NCI-H82 treated with DMSO at 0.1 percent for 48 hours (cell line): ENCODE measurements around the gene TBL1Y.
"Not testable (repeated sequence)": the region's sequence is repeated elsewhere in the genome, so short reads cannot be mapped to it uniquely, and the experiment has no call there.

Experiments
- DNase-seq: peaks from one replicate; lab custom pipeline; 2025; ENCODE audit not compliant: unreplicated experiment; lab: John Stamatoyannopoulos, UW

The TBL1Y gene

GRCh38 chrY:6972271-6972887 is 61.9 kb downstream of the TBL1Y start:
- DNase-seq, result no peak

GRCh38 chrY:6974971-6975370 is 64.5 kb downstream of the TBL1Y start:
- DNase-seq, result no peak

- no peak for DNase-seq
Measured at GRCh38 chrY:6977783-6978182, 67.3 kb downstream of the TBL1Y start.

GRCh38 chrY:6983221-6983620 is 72.7 kb downstream of the TBL1Y start:
- DNase-seq, result no peak

- DNase-seq, result no peak
Measured at GRCh38 chrY:6987811-6988210, 77.3 kb downstream of the TBL1Y start.

GRCh38 chrY:6989886-6990620 is 79.6 kb downstream of the TBL1Y start:
- DNase-seq, result no peak

GRCh38 chrY:6992041-6992440 is 81.5 kb downstream of the TBL1Y start:
- DNase-seq, result no peak

GRCh38 chrY:6995987-6996386 is 85.5 kb downstream of the TBL1Y start:
- DNase-seq, result no peak

GRCh38 chrY:6997503-6998066 is 87.1 kb downstream of the TBL1Y start:
- DNase-seq, result no peak

- no peak for DNase-seq
Measured at GRCh38 chrY:6999905-7000304, 89.4 kb downstream of the TBL1Y start.

GRCh38 chrY:7002581-7002980 is 92.1 kb downstream of the TBL1Y start:
- DNase-seq, result no peak

GRCh38 chrY:7007911-7008310 is 97.4 kb downstream of the TBL1Y start:
- DNase-seq, result no peak

GRCh38 chrY:7008578-7009355 is 98.3 kb downstream of the TBL1Y start:
- DNase-seq, result no peak

GRCh38 chrY:7013051-7013450 is 102.6 kb downstream of the TBL1Y start:
- DNase-seq, result no peak

- DNase-seq, result no peak
Measured at GRCh38 chrY:7016521-7016920, 106.0 kb downstream of the TBL1Y start.

GRCh38 chrY:7017244-7018080 is 107.0 kb downstream of the TBL1Y start:
- DNase-seq, result no peak

GRCh38 chrY:7039037-7039436 is 128.5 kb downstream of the TBL1Y start:
- no peak for DNase-seq

- DNase-seq, result no peak
Measured at GRCh38 chrY:7040662-7041061, 130.2 kb downstream of the TBL1Y start.

- no peak for DNase-seq
Measured at GRCh38 chrY:7041983-7042382, 131.5 kb downstream of the TBL1Y start.

- DNase-seq, result not testable (repeated sequence)
Measured at GRCh38 chrY:7052461-7052860, 142.0 kb downstream of the TBL1Y start.

- DNase-seq, result no peak
Measured at GRCh38 chrY:7056886-7057285, 146.4 kb downstream of the TBL1Y start.
